GM18511 (cell line): ENCODE measurements around the gene CYP4F22.
"Not testable (repeated sequence)": the region's sequence is repeated elsewhere in the genome, so short reads cannot be mapped to it uniquely, and the experiment has no call there.

Experiments used
- ATAC-seq: cut with Tn5 transposase; IDR thresholded peaks from one replicate; pipeline ENCODE4 v1.9.1; 2021; ENCODE audit warnings: mild to moderate bottlenecking, moderate library complexity; ENCODE audit not compliant: unreplicated experiment

The CYP4F22 gene

DNA sequence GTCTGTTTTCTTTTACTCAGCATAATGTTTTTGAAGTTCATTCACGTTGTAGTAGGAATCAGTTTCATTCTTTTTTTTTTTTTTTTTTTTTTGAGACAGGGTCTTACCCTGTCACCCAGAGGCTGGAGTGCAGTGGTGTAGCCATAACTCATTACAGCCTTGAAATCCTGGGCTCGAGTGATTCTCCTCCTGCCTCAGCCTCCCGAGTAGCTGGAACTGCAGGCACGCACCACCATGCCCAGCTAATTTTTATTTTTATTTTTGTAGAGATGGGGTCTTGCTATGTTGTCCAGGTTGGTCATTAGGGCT, 25.2 kb downstream of the CYP4F22 start:
- ATAC-seq: not testable (repeated sequence)

DNA sequence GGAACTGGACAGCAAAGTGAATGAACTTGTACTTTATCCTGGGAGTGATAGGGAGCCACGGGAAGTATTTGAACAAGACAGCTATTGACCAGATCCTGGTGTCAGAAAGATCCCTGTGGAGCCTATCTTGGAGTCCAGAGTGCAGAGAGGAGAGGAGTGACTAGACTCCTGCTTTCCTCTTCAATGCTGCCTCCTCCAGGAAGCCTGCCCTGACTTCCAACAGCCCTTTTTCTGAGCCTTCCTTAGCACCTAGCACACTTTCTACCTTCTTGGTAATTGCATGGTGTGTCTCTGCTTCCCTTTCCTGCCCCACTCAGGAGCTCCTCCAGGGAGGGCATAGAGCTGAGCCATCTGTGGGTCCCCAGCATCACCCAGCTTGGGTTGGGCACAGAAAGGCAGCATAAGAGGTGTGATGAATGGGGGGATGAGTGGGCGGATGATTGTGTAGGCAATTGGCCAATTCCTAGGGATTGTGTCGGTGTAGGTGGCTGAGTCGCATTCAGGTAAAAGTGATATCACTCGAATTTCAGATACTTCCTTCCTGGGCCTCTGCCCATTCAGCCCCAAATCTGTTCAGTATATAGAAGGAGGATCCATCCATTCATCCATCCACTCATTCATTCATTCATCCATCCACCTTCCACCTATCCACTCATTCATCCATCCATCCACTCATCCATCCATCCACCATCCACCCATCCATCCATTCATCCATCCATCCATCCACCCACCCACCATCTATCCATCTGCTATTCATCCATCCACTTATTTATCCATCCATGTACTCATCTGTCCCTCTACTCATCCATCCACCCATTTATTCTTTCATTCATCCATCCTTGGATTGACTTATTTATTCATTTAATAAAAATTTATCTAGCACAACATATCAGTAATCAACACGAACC, 26.9 kb downstream of the CYP4F22 start:
- ATAC-seq: no peak

DNA sequence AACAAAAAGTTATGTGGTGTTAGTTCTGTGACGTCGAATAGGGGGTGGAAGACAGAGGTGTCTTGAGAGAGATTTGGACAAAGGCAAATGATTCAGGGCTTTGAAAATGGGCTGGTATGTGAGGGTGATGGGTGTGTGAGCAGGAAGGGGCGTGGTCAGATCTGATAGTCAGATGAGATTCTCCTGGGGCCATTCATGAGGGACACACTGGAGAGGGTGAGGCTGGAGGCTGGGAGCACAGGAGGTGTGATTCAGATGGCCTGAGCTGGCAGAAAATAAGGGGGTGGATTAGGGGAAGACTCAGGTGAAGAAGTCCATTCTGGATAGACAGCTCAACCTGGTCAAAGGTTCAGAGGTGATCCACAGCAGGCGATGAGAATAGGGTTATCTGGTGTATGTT, 28.0 kb downstream of the CYP4F22 start:
- ATAC-seq: no peak

DNA sequence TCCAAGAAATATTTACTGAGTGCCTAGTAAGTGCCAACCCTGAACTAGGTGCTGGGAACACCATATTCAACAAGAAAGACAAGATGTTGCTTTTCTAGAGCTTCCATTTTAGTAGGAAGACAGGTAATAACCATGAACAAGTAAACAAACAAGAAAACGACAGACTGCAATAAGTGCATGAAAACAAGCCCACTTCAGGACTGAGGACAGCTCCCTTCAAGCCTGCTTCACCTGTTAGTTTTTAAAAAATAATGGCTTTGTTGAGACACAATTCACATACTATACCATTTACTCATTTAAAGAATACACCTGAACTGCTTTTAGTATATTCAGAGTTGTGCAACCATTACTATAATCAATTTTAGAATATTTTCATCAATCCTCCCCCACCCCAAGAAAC, 30.4 kb downstream of the CYP4F22 start:
- ATAC-seq: no peak

DNA sequence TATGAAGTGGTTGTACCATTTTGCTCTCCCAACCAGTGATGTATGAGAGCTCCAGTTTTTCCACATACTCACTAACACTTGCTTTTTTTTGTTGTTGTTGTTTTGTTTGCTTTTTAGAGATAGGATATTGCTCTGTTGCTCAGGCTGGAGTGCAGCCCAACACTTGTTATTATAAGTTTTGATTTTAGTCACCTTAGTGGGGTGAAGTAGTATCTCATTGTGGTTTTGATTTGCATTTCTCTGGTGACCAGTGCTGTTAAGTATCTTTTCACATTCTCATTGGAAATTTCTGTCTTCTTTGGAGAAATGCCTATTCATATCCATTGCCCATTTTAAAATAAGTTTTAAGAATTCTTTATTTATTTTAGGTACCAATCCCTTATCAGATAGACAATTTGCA, 31.3 kb downstream of the CYP4F22 start:
- ATAC-seq: no peak

DNA sequence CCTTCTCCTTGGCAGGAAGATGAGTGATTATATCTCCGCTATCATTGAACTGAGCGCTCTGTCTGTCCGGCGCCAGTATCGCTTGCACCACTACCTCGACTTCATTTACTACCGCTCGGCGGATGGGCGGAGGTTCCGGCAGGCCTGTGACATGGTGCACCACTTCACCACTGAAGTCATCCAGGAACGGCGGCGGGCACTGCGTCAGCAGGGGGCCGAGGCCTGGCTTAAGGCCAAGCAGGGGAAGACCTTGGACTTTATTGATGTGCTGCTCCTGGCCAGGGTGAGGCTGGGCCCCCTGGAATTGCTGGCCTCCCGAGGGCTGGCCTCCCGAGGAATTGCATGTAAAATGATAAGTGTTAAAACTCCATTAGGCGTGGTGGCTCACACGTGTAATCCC, 32.1 kb downstream of the CYP4F22 start:
- no peak for ATAC-seq

DNA sequence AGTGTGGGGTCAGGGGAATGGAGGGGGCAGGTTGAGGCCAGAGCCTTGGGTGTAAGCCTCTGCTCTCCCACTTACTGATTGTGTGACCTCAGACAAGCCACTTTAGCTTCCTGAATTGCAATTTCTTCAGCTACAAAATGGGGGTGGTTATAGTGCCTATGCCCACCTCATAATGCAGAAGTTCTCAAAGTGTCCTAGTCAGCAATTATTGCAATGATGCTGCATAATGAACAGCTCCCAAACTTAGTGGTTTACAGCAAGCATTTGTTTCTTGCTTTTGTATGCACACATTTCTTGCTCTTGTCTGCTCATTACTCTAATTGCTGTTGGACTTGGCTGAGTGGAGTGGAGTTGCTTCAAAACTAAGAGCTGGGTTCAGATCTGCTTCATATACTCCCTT, 36.0 kb downstream of the CYP4F22 start:
- no peak for ATAC-seq

DNA sequence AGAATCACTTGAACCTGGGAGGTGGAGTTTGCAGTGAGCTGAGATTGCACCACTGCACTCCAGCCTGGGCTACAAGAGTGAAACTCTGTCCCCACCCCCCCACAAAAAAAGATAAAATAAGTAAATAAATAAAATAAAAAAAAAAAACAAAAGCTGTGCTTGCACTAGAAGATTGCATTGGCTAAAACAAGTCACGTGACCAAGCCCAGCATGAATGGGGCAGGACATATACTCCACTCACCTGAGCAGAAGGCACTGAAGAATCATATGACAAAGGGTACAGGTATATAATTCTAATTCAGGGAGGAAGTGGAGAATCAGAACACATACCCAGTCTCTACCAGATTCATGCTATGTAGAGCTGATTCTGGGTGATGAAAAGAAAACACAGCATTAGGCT, 36.6 kb downstream of the CYP4F22 start:
- ATAC-seq: no peak

DNA sequence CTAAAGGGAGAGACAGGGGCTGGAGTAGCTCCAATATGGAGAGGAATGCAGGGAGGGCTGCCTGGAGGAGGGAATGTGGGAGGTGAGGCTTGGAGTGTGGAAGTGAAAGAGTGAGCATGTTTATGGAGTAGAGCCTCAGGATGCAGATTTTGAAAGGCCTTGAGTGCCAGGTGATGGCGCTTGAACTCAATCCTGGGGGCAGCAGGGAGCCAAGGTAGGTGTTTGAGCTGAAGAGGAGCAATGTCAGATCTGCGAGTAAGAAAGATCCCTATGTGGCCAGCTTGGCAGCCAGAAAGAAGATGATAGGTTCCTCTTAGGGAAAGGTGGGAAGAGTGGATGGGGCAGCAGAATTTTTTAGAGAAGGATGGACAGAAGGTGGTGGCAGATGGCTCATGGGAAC, 40.3 kb downstream of the CYP4F22 start:
- no peak for ATAC-seq

DNA sequence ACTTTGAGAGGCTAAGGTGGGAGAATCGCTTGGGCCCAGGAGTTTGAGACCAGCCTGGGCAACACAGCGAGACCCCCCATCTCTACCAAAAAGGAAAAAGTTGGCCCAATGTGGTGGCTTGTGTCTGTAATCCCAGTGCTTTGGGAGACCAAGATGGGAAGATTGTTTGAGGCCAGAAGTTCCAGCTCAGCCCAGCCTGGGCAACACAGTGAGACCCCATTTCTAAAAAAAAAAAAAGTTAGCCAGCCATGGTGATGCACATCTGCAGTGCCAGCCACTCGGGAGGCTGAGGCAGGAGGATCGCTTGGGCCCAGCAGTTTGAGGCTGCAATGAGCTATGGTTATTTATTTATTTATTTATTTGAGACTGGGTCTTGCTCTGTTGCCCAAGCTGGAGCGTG, 41.3 kb downstream of the CYP4F22 start:
- no peak for ATAC-seq

DNA sequence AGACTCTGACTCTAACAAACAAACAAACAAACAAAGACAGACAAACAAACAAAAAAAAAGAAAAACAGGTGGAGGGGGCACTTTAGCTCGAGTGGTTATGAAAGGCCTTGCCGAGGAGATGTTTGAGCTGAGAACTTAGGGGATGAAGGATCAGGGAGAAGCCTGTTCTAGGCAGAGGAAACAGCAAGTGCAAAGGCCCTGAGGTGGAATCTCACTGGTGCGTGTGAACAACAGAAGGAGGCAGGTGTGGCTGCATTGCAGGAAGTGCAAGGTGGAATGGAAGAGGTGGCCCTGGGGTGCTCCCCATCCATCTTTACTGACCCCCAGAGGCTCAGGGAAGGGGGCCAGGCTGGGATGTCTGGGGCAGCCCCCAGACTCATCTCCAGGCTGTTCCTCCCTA, 41.9 kb downstream of the CYP4F22 start:
- no peak for ATAC-seq

DNA sequence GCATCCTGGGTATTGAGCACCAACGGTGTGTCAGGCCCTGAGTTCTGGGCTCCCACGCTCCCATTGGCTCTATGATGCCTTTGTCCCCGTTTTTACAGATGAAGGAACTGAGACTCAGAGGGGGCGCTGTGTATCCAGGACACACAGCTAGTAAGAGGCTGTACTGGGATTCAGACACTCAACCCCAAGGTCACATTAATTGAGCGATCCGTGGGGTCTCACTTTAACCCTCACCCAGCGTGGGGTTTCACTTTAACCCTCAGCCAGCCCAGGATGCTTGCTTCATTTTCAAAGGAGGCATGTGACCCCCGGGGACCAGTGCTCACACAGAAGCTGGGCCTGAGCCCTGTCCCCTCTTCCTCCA, 42.6 kb downstream of the CYP4F22 start:
- no peak for ATAC-seq

DNA sequence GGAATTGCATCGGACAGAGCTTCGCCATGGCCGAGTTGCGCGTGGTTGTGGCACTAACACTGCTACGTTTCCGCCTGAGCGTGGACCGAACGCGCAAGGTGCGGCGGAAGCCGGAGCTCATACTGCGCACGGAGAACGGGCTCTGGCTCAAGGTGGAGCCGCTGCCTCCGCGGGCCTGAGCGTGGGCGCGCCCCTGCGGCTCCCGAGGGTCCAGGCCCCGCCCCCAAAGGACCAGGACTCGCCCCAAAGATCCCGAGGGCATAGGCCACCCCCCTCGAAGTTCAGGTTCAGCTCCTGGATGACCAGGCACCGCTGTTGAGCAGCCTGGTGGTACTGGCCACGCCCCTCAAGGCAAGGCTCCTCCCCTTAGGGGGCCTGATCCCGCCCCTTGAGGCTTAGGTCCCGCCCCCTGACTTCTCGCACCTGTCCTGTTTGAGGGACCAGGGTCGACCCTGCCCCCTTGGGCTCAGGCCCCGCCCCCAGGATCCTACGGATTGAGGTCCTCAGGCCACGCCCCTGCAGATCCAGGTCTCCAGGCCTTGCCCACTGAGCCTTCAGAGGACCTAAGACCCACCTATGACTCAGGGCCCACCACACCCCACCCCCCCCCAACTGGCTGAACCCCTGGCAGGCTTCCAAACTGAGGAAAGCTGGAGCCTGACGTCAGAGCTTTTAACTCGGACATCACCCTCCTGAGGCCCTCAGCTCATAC, 43.1 kb downstream of the CYP4F22 start:
- ATAC-seq: no peak

DNA sequence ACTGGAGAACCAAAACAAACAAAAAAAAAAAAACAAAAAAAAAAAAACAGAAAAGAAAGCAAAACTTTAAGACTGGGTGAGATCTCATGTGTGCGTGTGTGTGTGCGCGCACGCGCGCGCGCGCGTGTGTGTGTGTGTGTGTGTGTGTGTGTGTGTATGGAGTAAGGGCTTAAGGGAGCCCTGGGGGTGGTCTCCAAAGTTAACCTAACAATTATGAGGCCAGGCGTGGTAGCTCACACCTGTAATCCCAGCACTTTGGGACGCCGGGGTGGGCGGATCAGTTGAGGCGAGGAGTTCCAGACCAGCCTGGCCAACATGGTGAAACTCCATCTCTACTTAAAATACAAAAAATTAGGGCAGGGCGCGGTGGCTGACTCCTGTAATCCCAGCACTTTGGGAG, 46.7 kb downstream of the CYP4F22 start:
- no peak for ATAC-seq

DNA sequence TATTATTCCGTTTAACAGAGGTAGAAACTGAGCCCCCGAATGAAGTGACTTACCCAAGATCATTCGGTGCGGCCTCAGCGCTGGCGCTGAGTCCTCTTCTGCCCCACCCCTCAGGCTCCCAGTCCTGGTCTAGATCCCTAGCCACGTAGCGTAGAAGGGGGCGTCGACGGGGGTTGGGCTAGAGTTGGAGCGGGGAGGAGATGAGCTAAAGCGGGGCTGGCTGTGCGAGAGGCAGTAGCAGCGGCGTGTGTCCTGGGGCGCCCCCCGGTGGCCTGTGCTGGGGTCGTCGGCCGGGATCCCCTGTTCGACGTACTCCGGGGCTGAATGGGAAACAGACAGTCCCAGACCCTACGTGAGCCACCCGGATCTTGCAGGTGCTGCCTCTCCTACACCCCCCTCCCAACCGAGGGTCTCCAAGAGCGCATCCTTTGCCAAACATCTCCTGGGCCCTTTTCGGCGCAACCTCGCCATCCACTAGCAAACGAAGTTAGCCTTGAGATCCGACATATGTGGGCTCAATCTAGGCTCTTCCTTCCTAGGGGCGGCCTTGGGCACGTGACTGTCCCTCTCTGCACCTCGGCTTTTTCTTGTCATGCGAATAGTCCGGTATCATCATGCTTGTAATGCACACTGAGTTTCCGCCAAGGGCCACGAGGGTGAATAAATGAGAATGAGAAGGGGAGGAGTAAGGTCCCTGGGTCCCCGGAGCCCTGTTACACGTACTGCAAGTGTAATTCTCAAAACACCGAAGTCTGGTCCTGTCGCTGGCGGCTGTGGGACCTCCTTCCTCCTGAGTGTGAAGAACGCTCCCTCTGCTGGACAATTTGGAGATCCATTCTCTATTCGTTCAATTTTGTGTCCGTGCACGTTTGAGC, 47.7 kb downstream of the CYP4F22 start:
- ATAC-seq: peak; percentile 81

DNA sequence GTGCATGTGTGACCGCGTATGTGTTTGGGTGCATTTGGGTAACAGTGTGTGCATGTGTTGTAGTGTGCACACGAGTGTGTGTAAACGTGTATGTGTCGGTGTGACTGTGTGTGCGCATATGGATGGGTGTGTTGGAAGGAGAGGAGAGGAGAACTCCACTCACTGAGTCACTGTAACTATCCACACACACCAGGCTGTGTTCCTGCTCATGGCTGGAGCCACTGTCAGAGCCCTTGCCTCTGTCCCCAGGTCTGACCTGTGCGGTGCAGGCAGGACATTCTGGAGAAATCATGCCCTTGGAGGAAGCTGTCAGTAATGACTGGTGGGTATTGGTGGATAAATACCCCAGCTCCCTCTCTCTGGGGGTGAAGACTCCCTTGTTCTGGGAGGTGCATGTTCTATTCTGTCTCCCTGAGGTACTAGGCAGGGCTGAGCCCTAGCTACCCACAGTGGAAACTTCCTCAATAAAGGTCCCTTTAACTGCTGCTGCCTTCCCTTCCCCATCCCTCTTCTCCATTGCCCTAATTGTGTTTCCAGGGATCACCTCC, 48.4 kb downstream of the CYP4F22 start:
- no peak for ATAC-seq

DNA sequence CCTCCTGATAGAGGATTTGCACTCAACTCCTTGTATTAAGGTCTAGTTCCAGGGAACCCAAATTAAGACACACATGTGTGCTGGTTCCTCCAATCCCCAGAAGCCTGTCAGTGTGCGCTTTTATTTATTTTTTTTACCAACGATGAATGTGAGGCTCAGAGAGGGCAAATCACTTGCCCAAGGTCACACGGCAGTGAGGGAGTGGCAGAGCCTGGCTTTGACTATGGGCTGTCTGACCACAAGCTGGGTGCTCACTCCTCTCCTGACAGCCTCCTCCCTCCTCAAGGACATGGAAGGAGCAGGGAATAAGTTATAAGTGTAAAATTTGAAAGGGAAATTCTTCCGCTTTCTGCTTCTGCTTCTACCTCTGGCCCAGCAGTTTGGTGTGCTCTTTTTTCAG, 48.9 kb downstream of the CYP4F22 start:
- no peak for ATAC-seq

DNA sequence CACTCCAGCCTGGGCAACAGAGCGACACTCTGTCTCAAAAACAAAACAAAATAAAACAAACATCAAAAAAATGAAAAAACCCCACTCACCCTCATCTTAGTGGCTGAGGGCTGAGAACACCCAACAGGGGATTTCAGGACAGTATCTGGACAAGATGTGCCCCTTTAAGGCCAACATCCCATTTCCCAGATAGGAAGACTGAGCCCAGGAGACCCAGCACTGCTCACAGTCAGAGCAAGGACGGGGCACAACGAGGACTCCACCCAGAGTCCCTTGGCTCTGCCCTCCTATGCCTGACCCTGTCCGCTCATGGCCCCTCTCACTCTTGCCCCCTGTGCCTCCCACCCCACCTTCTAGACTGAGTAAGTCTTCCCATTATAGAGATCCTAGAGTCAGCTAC, 53.8 kb downstream of the CYP4F22 start:
- ATAC-seq: no peak

DNA sequence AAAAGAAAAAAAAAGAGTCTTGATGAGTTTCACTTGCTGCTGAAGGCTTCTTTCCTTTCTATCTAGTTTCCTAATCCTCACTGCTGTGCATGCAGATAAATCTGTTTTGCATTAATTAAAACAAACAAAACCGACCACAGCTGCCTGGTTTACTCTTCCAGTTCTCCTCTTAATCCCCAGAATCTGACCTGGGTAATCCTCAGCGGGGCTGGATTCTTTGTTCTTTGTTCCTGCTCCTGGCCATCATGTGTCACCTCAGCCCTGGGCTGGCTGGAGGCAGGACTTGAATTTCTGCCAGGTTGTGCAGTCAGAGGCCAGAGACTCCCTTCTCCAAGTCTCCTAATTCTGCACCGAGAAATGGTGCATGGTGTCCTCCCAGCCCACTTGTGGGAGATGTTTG, 54.5 kb downstream of the CYP4F22 start:
- ATAC-seq: no peak

DNA sequence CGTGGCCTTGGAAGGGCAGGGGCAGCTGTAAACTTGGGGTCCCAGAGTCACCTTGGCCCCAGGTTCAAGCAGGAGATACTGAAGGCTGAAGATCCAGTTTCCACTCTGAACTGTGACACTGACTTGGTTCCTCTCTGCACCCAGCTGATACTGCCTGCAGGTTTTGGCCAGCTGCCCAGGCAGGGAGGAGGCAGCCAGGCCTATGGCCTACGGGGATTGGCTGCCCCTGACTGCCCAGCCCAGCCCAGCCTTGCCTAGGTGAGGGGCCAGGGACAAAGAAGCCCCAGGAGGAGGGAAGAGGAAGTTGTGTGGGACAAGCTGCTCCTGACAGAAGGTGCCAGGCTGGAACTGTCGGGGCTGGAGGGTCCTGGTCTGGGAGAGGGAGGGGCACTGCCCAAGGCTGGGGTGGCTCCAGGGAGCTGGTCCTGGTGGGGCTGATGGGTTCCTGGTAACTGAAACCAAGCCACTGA, 55.0 kb downstream of the CYP4F22 start:
- ATAC-seq: no peak

DNA sequence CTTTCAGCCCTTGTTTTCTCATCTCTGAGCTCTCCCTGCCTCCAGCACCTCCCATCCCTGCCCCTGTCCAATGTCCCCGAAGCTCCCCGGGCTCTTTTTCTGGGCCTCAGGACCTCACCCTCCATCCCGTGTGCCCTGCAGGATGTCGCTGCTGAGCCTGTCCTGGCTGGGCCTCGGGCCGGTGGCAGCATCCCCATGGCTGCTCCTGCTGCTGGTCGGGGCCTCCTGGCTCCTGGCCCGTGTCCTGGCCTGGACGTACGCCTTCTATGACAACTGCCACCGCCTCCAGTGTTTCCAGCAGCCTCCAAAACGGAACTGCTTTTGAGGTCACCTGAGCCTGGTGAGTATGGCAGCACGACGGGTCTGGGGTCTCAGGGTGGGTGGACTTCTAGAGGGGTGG, 55.6 kb downstream of the CYP4F22 start:
- no peak for ATAC-seq
